ENCODE data around the gene ATP10A.

GRCh38 chr15:25690673-25691543, 172.2 kb downstream of the ATP10A start:
- TF ChIP-seq POLR2AphosphoS5 (IDR thresholded peaks at IDR 0.05; ENCODE audit: insufficient read depth in 1 of 2, low read depth in 1 of 2) (peak in 1 of 2 donors; percentile 31), CTCF (IDR thresholded peaks at IDR 0.05) (no peak)
